ENCODE measurements around the gene SETD1A. TPM values are rescaled to one million over a fixed set of nuclear protein-coding genes. Genes with fewer than 3 reads are reported as not detected.

The SETD1A gene
- total and polyA plus RNA-seq, 8 donors: 4.4 to 22.2 (median 8.7) TPM

GRCh38 chr16:30924913-30925631 is 32.5 kb upstream of the SETD1A start:
- peaks cover 18 to 52% (median 37%) of the 10 kb centered on the region in 4 donors for H3K4me1 ChIP-seq
- H3K9me3 ChIP-seq: no peaks in the 10 kb centered on the region
- no peaks in the 10 kb centered on the region for H3K27me3 ChIP-seq
- intact Hi-C loops (cut with DNase I; ENCODE audit: low total_unique reads): no loop called here
- 63 to 73% (median 69%) methylated on average over 11 of the region's 11 CpGs for WGBS, 5 donors
- H3K27ac ChIP-seq: peak overlapping the region in 4 of 5 donors; percentile 91 to 94 (median 92)
- TF ChIP-seq EP300 (IDR thresholded peaks at IDR 0.05): no peak
- TF ChIP-seq CTCF (IDR thresholded peaks at IDR 0.05): no peak
- TF ChIP-seq POLR2AphosphoS5 (IDR thresholded peaks at IDR 0.05): no peak
- no peak for TF ChIP-seq POLR2A (IDR thresholded peaks at IDR 0.05)
- H3K4me3 ChIP-seq: peak overlapping the region; percentile 63 to 85 (median 74)
- H3K36me3 ChIP-seq: peaks cover under 1 to 46% (median 43%) of the 10 kb centered on the region in 4 donors
- DNase-seq: peak in 1 of 2 donors; percentile 48

- peaks cover 6 to 52% (median 48%) of the 10 kb centered on the region in 4 donors for H3K36me3 ChIP-seq
- no peaks in the 10 kb centered on the region for H3K27me3 ChIP-seq
- H3K9me3 ChIP-seq: no peaks in the 10 kb centered on the region
- H3K4me1 ChIP-seq: peaks cover 18 to 52% (median 37%) of the 10 kb centered on the region in 4 donors
- WGBS, 5 donors: 92 to 96% (median 94%) methylated on average over 22 to 26 of the region's 26 CpGs
- no peak for DNase-seq
- no peak overlapping the region for H3K4me3 ChIP-seq
- no peak for TF ChIP-seq CTCF (IDR thresholded peaks at IDR 0.05)
- TF ChIP-seq POLR2AphosphoS5 (IDR thresholded peaks at IDR 0.05): no peak
- TF ChIP-seq POLR2A (IDR thresholded peaks at IDR 0.05): no peak
- no peak for TF ChIP-seq EP300 (IDR thresholded peaks at IDR 0.05)
- intact Hi-C loops (cut with DNase I; ENCODE audit: low total_unique reads): no loop called here
- no peak overlapping the region for H3K27ac ChIP-seq
These were observed 31.9 kb upstream of the SETD1A start for GRCh38 chr16:30925632-30925987.

- TF ChIP-seq CTCF (IDR thresholded peaks at IDR 0.05) (no peak), POLR2AphosphoS5 (IDR thresholded peaks at IDR 0.05) (no peak), POLR2A (IDR thresholded peaks at IDR 0.05) (no peak), EP300 (IDR thresholded peaks at IDR 0.05) (no peak)
- Histone ChIP-seq H3K27ac (no peak overlapping the region), H3K4me1 (peaks cover 18 to 50% (median 36%) of the 10 kb centered on the region in 4 donors), H3K36me3 (peaks cover 8 to 58% (median 54%) of the 10 kb centered on the region in 4 donors), H3K4me3 (no peak overlapping the region), H3K9me3 (no peaks in the 10 kb centered on the region), H3K27me3 (no peaks in the 10 kb centered on the region)
- WGBS, 5 donors: 70 to 78% (median 72%) methylated on average over 10 of the region's 10 CpGs
- intact Hi-C loops (cut with DNase I; ENCODE audit: low total_unique reads): no loop called here
- DNase-seq: no peak
These were observed 31.4 kb upstream of the SETD1A start for GRCh38 chr16:30925995-30926811.

GRCh38 chr16:30926937-30927788 is 30.4 kb upstream of the SETD1A start:
- peak overlapping the region in 2 of 5 donors; percentile 18 to 31 for H3K27ac ChIP-seq
- H3K36me3 ChIP-seq: peaks cover 10 to 67% (median 63%) of the 10 kb centered on the region in 4 donors
- no peaks in the 10 kb centered on the region for H3K9me3 ChIP-seq
- no peak overlapping the region for H3K4me3 ChIP-seq
- peaks cover 11 to 41% (median 28%) of the 10 kb centered on the region in 4 donors for H3K4me1 ChIP-seq
- no peaks in the 10 kb centered on the region for H3K27me3 ChIP-seq
- TF ChIP-seq POLR2A (IDR thresholded peaks at IDR 0.05): no peak
- 87 to 93% (median 90%) methylated on average over 17 to 22 of the region's 22 CpGs for WGBS, 5 donors
- DNase-seq: peak in 1 of 2 donors; percentile 28
- intact Hi-C loops (cut with DNase I; ENCODE audit: low total_unique reads): no loop called here
